Astrocyte (in vitro differentiated cells and primary cell): ENCODE results near the gene EBF4. TPM values are rescaled to one million over a fixed set of nuclear protein-coding genes. Genes with fewer than 3 reads are reported as not detected.
A peak's percentile ranks its signal among the peaks of the same experiment; 100 is the strongest.

ENCODE experiments used
- DNase-seq: peaks from one replicate; pipeline ENCODE4 v3.0.0-alpha.2; 2010; ENCODE audit warnings: low read depth
- FAIRE-seq: peaks from 2 replicates; lab custom pipeline; 2011; peaks lifted over from hg19 to GRCh38; lab: Jason Lieb, UNC
- H2AFZ ChIP-seq: 2 replicates; pipeline ENCODE4 v1.6.0; 2012; ENCODE audit warnings: low read depth, low read length, inconsistent platforms
- H3K27ac ChIP-seq: 2 replicates; pipeline ENCODE4 v1.5.1; 2011; ENCODE audit warnings: low read depth, low read length, inconsistent platforms
- H3K27me3 ChIP-seq: 2 replicates; pipeline ENCODE4 v1.6.0; 2011; ENCODE audit warnings: low read length, inconsistent platforms; ENCODE audit not compliant: insufficient read depth
- H3K36me3 ChIP-seq: 2 replicates; pipeline ENCODE4 v1.5.1; 2011; ENCODE audit warnings: low read length, inconsistent platforms; ENCODE audit not compliant: insufficient read depth
- H3K4me1 ChIP-seq: 2 replicates; pipeline ENCODE4 v1.5.1; 2011; ENCODE audit warnings: low read length, inconsistent platforms; ENCODE audit not compliant: insufficient read depth
- H3K4me2 ChIP-seq: 2 replicates; pipeline ENCODE4 v1.6.0; 2012; ENCODE audit warnings: low read length, inconsistent platforms
- H3K4me3 ChIP-seq: 2 replicates; pipeline ENCODE4 v1.5.1; 2011; ENCODE audit warnings: low read depth, mild to moderate bottlenecking, low read length, inconsistent platforms; ENCODE audit not compliant: insufficient read depth
- H3K79me2 ChIP-seq: 2 replicates; pipeline ENCODE4 v1.6.0; 2012; ENCODE audit warnings: mild to moderate bottlenecking, low read length, inconsistent platforms; ENCODE audit not compliant: insufficient read depth
- H3K9ac ChIP-seq: 2 replicates; pipeline ENCODE4 v1.6.0; 2012; ENCODE audit warnings: mild to moderate bottlenecking, low read length, inconsistent platforms
- H3K9me3 ChIP-seq: 2 replicates; pipeline ENCODE4 v1.5.1; 2012; ENCODE audit warnings: low read depth, mild to moderate bottlenecking, low read length, inconsistent platforms; ENCODE audit not compliant: insufficient read depth
- H4K20me1 ChIP-seq: 2 replicates; pipeline ENCODE4 v1.6.0; 2012; ENCODE audit warnings: low read length, inconsistent platforms; ENCODE audit not compliant: insufficient read depth
- H3K27ac Mint-ChIP-seq: one replicate; pipeline ENCODE4 v1.8.0; 2021; ENCODE audit warnings: mild to moderate bottlenecking, mixed read lengths; ENCODE audit not compliant: unreplicated experiment
- H3K27me3 Mint-ChIP-seq: one replicate; pipeline ENCODE4 v1.8.0; 2021; ENCODE audit warnings: low read depth, mixed read lengths; ENCODE audit not compliant: unreplicated experiment
- H3K36me3 Mint-ChIP-seq: one replicate; pipeline ENCODE4 v1.8.0; 2021; ENCODE audit warnings: low read depth, mixed read lengths; ENCODE audit not compliant: unreplicated experiment
- H3K4me1 Mint-ChIP-seq: one replicate; pipeline ENCODE4 v1.8.0; 2021; ENCODE audit warnings: low read depth, mixed read lengths; ENCODE audit not compliant: unreplicated experiment
- H3K4me3 Mint-ChIP-seq: one replicate; pipeline ENCODE4 v1.8.0; 2021; ENCODE audit warnings: mild to moderate bottlenecking, moderate library complexity, mixed read lengths; ENCODE audit not compliant: unreplicated experiment
- H3K9me3 Mint-ChIP-seq: one replicate; pipeline ENCODE4 v1.8.0; 2021; ENCODE audit warnings: mild to moderate bottlenecking, mixed read lengths; ENCODE audit not compliant: unreplicated experiment
- EZH2 ChIP-seq: IDR thresholded peaks from 2 replicates; pipeline ENCODE4 v1.6.1; 2012; ENCODE audit warnings: mild to moderate bottlenecking, low read length, inconsistent platforms; ENCODE audit not compliant: insufficient read depth
- total RNA-seq: library from RNA; stranded (reverse); gene quantifications from 2 replicates; pipeline ENCODE4 v1.2.1, GENCODE V29; 2021
- TF ChIP-seq, protein P1 (sequence below): IDR thresholded peaks from 2 replicates; pipeline ENCODE4 v1.5.1; 2011; ENCODE audit warnings: low read depth, mild to moderate bottlenecking, inconsistent platforms, low read length, moderate library complexity; ENCODE audit not compliant: insufficient read depth

Gene EBF4
- total RNA-seq, 1 donor from 2014 or later: 2.3 TPM

GRCh38 chr20:2754424-2754823 is 61.8 kb downstream of the EBF4 start:
- Histone ChIP-seq H3K79me2 (no peaks in the 10 kb centered on the region), H3K4me1 (peaks cover 15% of the 10 kb centered on the region), H4K20me1 (peaks cover 3% of the 10 kb centered on the region), H2AFZ (no peak overlapping the region), H3K9me3 (no peaks in the 10 kb centered on the region), H3K9ac (no peak overlapping the region), H3K27me3 (peaks cover 56% of the 10 kb centered on the region), H3K4me3 (no peak overlapping the region), H3K4me2 (no peak overlapping the region), H3K27ac (no peak overlapping the region), H3K36me3 (no peaks in the 10 kb centered on the region)
- peaks cover 2% of the 10 kb centered on the region for H3K9me3 Mint-ChIP-seq
- no peak for DNase-seq
- no peaks in the 10 kb centered on the region for H3K36me3 Mint-ChIP-seq
- peaks cover 68% of the 10 kb centered on the region for H3K27me3 Mint-ChIP-seq
- H3K4me3 Mint-ChIP-seq: no peak overlapping the region
- peaks cover 4% of the 10 kb centered on the region for H3K4me1 Mint-ChIP-seq
- FAIRE-seq: no peak
- H3K27ac Mint-ChIP-seq: peak overlapping the region; percentile 34
- TF ChIP-seq EZH2: no peak
- TF ChIP-seq, protein P1, sequence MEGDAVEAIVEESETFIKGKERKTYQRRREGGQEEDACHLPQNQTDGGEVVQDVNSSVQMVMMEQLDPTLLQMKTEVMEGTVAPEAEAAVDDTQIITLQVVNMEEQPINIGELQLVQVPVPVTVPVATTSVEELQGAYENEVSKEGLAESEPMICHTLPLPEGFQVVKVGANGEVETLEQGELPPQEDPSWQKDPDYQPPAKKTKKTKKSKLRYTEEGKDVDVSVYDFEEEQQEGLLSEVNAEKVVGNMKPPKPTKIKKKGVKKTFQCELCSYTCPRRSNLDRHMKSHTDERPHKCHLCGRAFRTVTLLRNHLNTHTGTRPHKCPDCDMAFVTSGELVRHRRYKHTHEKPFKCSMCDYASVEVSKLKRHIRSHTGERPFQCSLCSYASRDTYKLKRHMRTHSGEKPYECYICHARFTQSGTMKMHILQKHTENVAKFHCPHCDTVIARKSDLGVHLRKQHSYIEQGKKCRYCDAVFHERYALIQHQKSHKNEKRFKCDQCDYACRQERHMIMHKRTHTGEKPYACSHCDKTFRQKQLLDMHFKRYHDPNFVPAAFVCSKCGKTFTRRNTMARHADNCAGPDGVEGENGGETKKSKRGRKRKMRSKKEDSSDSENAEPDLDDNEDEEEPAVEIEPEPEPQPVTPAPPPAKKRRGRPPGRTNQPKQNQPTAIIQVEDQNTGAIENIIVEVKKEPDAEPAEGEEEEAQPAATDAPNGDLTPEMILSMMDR: no peak

- no peaks in the 10 kb centered on the region for H3K79me2 ChIP-seq
- TF ChIP-seq, protein P1: no peak
- TF ChIP-seq EZH2: peak; percentile 2
- H3K9me3 ChIP-seq: no peaks in the 10 kb centered on the region
- DNase-seq (no peak), FAIRE-seq (no peak)
- Mint-ChIP-seq H3K27me3 (peaks cover 59% of the 10 kb centered on the region), H3K4me1 (peaks cover 4% of the 10 kb centered on the region), H3K27ac (no peak overlapping the region), H3K9me3 (peaks cover 2% of the 10 kb centered on the region), H3K4me3 (no peak overlapping the region), H3K36me3 (no peaks in the 10 kb centered on the region)
- H3K4me1 ChIP-seq: peaks cover 15% of the 10 kb centered on the region
- H3K9ac ChIP-seq: no peak overlapping the region
- H3K36me3 ChIP-seq: no peaks in the 10 kb centered on the region
- H3K27me3 ChIP-seq: peaks cover 46% of the 10 kb centered on the region
- no peak overlapping the region for H3K4me3 ChIP-seq
- no peak overlapping the region for H3K27ac ChIP-seq
- no peak overlapping the region for H3K4me2 ChIP-seq
- peaks cover 3% of the 10 kb centered on the region for H4K20me1 ChIP-seq
- H2AFZ ChIP-seq: no peak overlapping the region
Observed at GRCh38 chr20:2755451-2756055, 63.0 kb downstream of the EBF4 start.

- H3K27ac Mint-ChIP-seq: no peak overlapping the region
- no peak overlapping the region for H3K4me3 Mint-ChIP-seq
- Histone ChIP-seq H3K79me2 (no peaks in the 10 kb centered on the region), H3K9ac (no peak overlapping the region), H2AFZ (no peak overlapping the region), H3K9me3 (no peaks in the 10 kb centered on the region), H3K36me3 (no peaks in the 10 kb centered on the region), H3K4me2 (no peak overlapping the region), H3K4me1 (peaks cover 11% of the 10 kb centered on the region), H3K27me3 (peaks cover 40% of the 10 kb centered on the region), H3K27ac (no peak overlapping the region), H3K4me3 (no peak overlapping the region), H4K20me1 (no peaks in the 10 kb centered on the region)
- no peak for DNase-seq
- peaks cover 2% of the 10 kb centered on the region for H3K9me3 Mint-ChIP-seq
- peaks cover 58% of the 10 kb centered on the region for H3K27me3 Mint-ChIP-seq
- H3K4me1 Mint-ChIP-seq: peaks cover 1% of the 10 kb centered on the region
- no peaks in the 10 kb centered on the region for H3K36me3 Mint-ChIP-seq
- FAIRE-seq: no peak
- TF ChIP-seq, protein P1: peak; percentile 51
- no peak for TF ChIP-seq EZH2
Observed at GRCh38 chr20:2756056-2756611, 63.6 kb downstream of the EBF4 start.
